ENCODE data around the gene SENP8.

Gene SENP8

DNA sequence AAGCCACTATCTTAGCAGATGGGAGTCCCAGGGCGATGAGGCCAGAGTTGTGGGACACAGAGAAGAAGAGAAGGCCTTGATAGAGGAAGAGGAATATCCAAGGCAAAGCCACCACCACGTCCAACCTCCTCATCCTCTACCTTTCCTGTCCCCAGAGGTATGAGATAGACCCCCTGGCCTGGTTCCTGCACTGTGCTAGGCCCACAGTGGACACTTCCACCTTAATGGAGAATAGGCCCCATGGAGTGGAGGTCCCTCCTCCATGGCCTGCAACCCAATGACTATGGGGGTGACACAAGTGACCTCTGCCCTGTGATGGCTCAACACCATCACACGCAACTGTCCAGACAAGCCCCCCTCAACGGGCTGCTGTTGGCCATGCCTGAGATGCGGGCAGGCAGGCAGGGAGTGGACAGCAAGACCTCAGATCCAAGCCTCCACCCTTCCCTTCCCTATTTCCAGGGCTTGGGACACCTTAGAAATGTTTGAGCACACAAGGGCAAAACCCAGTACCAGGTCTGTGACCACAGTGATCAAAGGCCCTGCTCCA is 42.6 kb downstream of the SENP8 start:
- Histone ChIP-seq H3K4me1 (ENCODE audit: control insufficient read depth, low read depth, low read length) (peaks cover 5% of the 10 kb centered on the region), H3K36me3 (ENCODE audit: control insufficient read depth, low read depth, low read length) (no peaks in the 10 kb centered on the region), H3K4me3 (ENCODE audit: low read length) (no peak overlapping the region), H3K27ac (ENCODE audit: low read length) (no peak overlapping the region), H3K9ac (ENCODE audit: low read length) (no peak overlapping the region), H3K9me3 (ENCODE audit: control insufficient read depth, low read depth, low read length) (no peaks in the 10 kb centered on the region), H3K27me3 (ENCODE audit: control insufficient read depth, insufficient read depth, low read length) (peaks cover 1% of the 10 kb centered on the region)

- Histone ChIP-seq H3K4me1 (ENCODE audit: control insufficient read depth, low read depth, low read length) (peaks cover 5% of the 10 kb centered on the region), H3K27me3 (ENCODE audit: control insufficient read depth, insufficient read depth, low read length) (no peaks in the 10 kb centered on the region), H3K36me3 (ENCODE audit: control insufficient read depth, low read depth, low read length) (no peaks in the 10 kb centered on the region), H3K9ac (ENCODE audit: low read length) (no peak overlapping the region), H3K4me3 (ENCODE audit: low read length) (no peak overlapping the region), H3K9me3 (ENCODE audit: control insufficient read depth, low read depth, low read length) (no peaks in the 10 kb centered on the region), H3K27ac (ENCODE audit: low read length) (no peak overlapping the region)
These were observed 43.3 kb downstream of the SENP8 start for GRCh38 chr15:72161361-72162132.

DNA sequence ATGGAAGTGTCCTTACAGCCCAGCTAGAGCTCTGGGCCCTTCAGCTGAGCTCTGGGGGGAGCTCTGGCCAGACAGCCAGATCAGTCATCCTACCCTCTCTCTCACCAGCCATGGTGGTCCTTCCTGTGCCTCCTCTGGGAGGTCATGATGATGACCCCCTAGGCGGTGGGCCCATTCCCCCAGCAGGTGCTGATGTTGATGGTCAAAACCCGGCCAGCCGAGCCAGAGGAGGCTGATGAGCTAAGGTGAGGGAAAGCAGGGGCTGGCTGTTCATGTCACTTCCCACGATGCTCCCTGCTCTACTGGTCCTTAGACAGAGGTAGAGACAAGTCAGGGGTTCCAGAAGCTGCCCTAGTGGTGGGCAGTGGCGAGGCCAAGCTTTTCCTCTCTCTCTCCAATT is 44.4 kb downstream of the SENP8 start:
- H3K4me3 ChIP-seq (ENCODE audit: low read length) = no peak overlapping the region
- no peaks in the 10 kb centered on the region for H3K27me3 ChIP-seq (ENCODE audit: control insufficient read depth, insufficient read depth, low read length)
- H3K9me3 ChIP-seq (ENCODE audit: control insufficient read depth, low read depth, low read length) = no peaks in the 10 kb centered on the region
- H3K4me1 ChIP-seq (ENCODE audit: control insufficient read depth, low read depth, low read length) = peaks cover 5% of the 10 kb centered on the region
- H3K9ac ChIP-seq (ENCODE audit: low read length) = no peak overlapping the region
- no peaks in the 10 kb centered on the region for H3K36me3 ChIP-seq (ENCODE audit: control insufficient read depth, low read depth, low read length)
- no peak overlapping the region for H3K27ac ChIP-seq (ENCODE audit: low read length)

DNA sequence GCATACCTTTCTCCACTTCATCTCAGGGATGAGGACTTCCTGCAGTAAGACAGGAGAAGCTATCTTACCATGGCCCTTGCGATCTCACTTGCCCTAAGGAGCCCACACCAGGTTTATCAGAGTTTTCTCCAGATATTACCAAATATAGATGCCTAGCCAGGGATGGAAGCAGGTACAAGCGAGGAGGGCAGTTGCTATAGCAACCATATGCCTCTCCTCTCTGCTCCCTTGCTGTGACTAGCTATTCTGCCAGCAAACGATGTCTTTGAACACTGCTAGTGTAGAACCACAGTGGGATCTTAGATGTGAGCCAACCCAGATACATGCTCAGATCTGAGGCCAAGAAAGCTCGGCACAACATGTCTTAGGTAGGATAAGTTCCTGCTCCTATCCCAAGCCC is 45.5 kb downstream of the SENP8 start:
- Histone ChIP-seq H3K27ac (ENCODE audit: low read length) (no peak overlapping the region), H3K9ac (ENCODE audit: low read length) (no peak overlapping the region), H3K36me3 (ENCODE audit: control insufficient read depth, low read depth, low read length) (no peaks in the 10 kb centered on the region), H3K9me3 (ENCODE audit: control insufficient read depth, low read depth, low read length) (no peaks in the 10 kb centered on the region), H3K4me3 (ENCODE audit: low read length) (no peak overlapping the region), H3K27me3 (ENCODE audit: control insufficient read depth, insufficient read depth, low read length) (no peaks in the 10 kb centered on the region), H3K4me1 (ENCODE audit: control insufficient read depth, low read depth, low read length) (peaks cover 9% of the 10 kb centered on the region)

DNA sequence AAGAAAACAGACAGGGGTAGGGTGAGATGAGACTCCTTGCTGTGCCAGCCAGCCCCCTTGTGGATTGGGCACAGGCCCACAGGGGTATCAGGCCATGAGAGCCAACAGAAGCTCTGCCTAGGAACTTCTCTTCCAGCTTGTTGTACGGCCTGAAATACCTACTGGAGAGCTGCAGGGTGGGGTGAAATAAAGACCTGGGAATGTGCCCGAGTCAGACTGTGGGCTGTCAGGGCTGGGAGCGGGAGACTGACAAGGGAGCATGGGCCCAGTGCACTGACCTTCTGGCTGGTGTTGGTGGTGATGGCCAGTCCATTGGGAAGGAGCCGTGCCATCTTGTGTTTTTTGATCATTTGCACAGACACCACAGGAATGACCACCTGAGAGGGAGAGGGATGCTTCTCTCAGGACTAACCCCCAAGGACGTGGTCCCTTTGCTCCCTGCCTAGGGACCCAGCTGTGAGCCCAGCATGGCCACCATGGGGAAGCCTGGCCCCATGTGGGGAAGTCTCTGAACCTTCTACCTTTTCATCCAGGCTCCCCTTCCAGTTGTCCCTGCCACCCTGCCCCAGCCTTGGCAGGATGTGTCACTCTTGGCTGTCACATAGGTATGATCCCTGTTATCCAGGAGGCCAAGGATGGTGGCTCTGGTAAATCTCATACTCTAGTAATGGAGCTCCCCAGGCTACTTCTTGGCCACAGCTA is 48.7 kb downstream of the SENP8 start:
- Histone ChIP-seq H3K9me3 (ENCODE audit: control insufficient read depth, low read depth, low read length) (no peaks in the 10 kb centered on the region), H3K4me3 (ENCODE audit: low read length) (no peak overlapping the region), H3K4me1 (ENCODE audit: control insufficient read depth, low read depth, low read length) (peaks cover 4% of the 10 kb centered on the region), H3K27me3 (ENCODE audit: control insufficient read depth, insufficient read depth, low read length) (no peaks in the 10 kb centered on the region), H3K9ac (ENCODE audit: low read length) (no peak overlapping the region), H3K27ac (ENCODE audit: low read length) (no peak overlapping the region), H3K36me3 (ENCODE audit: control insufficient read depth, low read depth, low read length) (no peaks in the 10 kb centered on the region)

DNA sequence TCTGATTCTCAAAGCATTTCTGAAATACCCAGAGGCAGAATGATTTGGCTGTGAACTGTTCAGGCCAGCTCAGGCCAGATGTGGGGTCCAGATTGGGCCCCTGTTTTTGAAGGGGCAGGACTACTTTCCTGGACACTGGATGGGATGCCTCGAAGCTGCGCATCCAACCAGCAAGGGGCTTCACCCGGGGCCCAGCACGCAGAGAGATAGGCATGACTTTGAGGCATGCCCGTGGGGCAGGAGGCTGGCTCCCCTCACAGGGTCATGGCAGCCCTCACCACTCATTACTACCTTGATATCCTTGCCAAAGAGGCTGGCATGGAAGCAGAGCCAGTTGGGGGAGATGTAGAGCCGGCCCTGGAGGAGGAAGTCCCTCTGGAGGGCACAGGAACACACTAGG is 49.2 kb downstream of the SENP8 start:
- H3K27me3 ChIP-seq (ENCODE audit: control insufficient read depth, insufficient read depth, low read length) = no peaks in the 10 kb centered on the region
- peaks cover 4% of the 10 kb centered on the region for H3K4me1 ChIP-seq (ENCODE audit: control insufficient read depth, low read depth, low read length)
- no peak overlapping the region for H3K27ac ChIP-seq (ENCODE audit: low read length)
- no peak overlapping the region for H3K9ac ChIP-seq (ENCODE audit: low read length)
- no peaks in the 10 kb centered on the region for H3K9me3 ChIP-seq (ENCODE audit: control insufficient read depth, low read depth, low read length)
- no peak overlapping the region for H3K4me3 ChIP-seq (ENCODE audit: low read length)
- no peaks in the 10 kb centered on the region for H3K36me3 ChIP-seq (ENCODE audit: control insufficient read depth, low read depth, low read length)

DNA sequence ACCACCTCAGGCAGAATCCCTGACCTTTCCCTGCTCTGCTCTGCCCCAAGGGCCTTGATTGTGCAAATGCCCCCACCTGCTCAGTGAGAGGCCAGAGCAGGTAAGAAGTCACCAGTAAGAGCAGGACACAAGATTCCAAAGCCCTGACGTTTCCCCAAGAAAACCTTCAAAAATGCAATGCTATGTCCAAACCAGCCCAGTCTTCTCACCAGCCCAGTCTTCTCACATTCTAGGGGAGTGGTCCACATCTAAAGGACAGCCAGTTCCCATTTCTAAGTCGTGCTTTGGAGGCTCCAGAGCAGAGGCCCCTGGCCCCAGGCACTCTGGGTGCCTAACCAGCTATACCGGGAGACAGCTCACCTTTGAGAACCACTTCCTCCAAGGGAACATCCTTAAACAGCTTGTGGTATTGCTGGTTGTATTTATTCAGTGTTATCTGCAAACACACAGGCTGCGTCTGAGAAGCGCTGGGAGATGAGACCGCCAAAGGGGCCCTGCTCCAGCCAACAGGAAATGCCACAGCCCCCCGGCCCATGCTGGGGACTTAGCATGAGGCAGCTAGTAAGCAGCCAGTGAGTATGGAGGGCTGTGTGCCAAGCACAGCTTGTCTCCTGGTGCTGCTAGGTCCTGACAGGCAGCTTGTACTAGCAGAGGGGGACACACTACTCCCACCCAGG is 50.1 kb downstream of the SENP8 start:
- Histone ChIP-seq H3K27me3 (ENCODE audit: control insufficient read depth, insufficient read depth, low read length) (no peaks in the 10 kb centered on the region), H3K27ac (ENCODE audit: low read length) (no peak overlapping the region), H3K9ac (ENCODE audit: low read length) (no peak overlapping the region), H3K4me3 (ENCODE audit: low read length) (no peak overlapping the region), H3K36me3 (ENCODE audit: control insufficient read depth, low read depth, low read length) (no peaks in the 10 kb centered on the region), H3K9me3 (ENCODE audit: control insufficient read depth, low read depth, low read length) (no peaks in the 10 kb centered on the region), H3K4me1 (ENCODE audit: control insufficient read depth, low read depth, low read length) (peaks cover 4% of the 10 kb centered on the region)

DNA sequence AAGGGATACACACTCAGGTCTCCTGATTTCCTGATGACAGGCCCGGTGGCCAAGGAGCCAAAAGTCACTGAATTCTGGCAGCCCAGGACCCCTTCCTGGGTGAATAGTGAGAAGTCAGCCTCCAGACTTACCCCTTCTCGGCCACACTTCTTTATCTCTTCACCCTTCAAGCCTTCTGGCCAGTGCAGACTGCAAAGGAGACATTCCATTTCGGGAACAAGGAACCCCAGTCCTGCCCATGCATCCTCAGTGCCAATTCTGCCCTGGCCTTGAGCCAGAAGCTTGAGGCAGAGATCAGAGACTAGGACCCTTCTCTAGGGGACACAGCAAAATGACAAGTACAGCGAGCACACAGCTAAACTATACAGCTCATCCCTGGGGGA is 50.6 kb downstream of the SENP8 start:
- no peak overlapping the region for H3K4me3 ChIP-seq (ENCODE audit: low read length)
- H3K27ac ChIP-seq (ENCODE audit: low read length) = no peak overlapping the region
- H3K4me1 ChIP-seq (ENCODE audit: control insufficient read depth, low read depth, low read length) = peaks cover 4% of the 10 kb centered on the region
- H3K27me3 ChIP-seq (ENCODE audit: control insufficient read depth, insufficient read depth, low read length) = no peaks in the 10 kb centered on the region
- no peaks in the 10 kb centered on the region for H3K36me3 ChIP-seq (ENCODE audit: control insufficient read depth, low read depth, low read length)
- H3K9me3 ChIP-seq (ENCODE audit: control insufficient read depth, low read depth, low read length) = no peaks in the 10 kb centered on the region
- H3K9ac ChIP-seq (ENCODE audit: low read length) = no peak overlapping the region

DNA sequence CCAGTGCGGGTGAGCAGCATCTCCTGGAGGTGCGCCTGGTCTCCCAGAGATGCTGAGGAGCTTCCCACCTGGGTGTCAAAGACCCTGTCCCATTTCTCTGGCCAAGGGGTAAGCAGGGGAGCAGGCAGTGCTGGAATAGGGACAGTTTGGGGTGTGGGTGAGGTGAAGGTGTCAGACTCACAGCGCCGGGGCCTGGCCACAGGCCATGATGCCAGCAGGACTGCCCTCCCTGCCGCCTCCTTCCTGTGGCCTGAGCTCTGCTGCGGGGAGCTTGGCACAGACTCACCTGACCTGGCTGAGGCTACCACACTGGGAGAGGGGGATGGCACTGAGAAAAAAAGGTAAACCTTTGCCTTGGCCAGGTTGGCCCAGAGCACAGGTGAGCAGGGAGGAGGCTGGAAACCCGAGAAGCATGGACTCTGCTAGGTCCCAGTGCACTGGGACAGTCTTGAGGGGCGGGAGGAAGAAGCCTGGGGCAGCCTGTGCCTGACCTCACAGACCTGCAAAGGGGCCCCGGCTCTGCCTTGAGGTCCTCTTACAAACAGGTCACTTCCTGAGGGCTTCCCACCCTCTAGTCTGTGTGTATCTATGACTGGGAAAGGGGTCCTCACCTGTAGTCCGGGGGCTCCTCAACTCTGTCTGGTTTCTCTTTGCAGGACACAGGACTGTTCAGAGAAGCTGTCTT is 51.2 kb downstream of the SENP8 start:
- H3K27ac ChIP-seq (ENCODE audit: low read length) = no peak overlapping the region
- no peak overlapping the region for H3K4me3 ChIP-seq (ENCODE audit: low read length)
- no peak overlapping the region for H3K9ac ChIP-seq (ENCODE audit: low read length)
- peaks cover 4% of the 10 kb centered on the region for H3K4me1 ChIP-seq (ENCODE audit: control insufficient read depth, low read depth, low read length)
- no peaks in the 10 kb centered on the region for H3K36me3 ChIP-seq (ENCODE audit: control insufficient read depth, low read depth, low read length)
- H3K27me3 ChIP-seq (ENCODE audit: control insufficient read depth, insufficient read depth, low read length) = no peaks in the 10 kb centered on the region
- no peaks in the 10 kb centered on the region for H3K9me3 ChIP-seq (ENCODE audit: control insufficient read depth, low read depth, low read length)

GRCh38 chr15:72169921-72170611 is 51.9 kb downstream of the SENP8 start:
- Histone ChIP-seq H3K27ac (ENCODE audit: low read length) (no peak overlapping the region), H3K9me3 (ENCODE audit: control insufficient read depth, low read depth, low read length) (no peaks in the 10 kb centered on the region), H3K27me3 (ENCODE audit: control insufficient read depth, insufficient read depth, low read length) (no peaks in the 10 kb centered on the region)

GRCh38 chr15:72170691-72171090 is 52.5 kb downstream of the SENP8 start:
- Histone ChIP-seq H3K4me3 (ENCODE audit: low read length) (no peak overlapping the region), H3K9me3 (ENCODE audit: control insufficient read depth, low read depth, low read length) (no peaks in the 10 kb centered on the region), H3K27ac (ENCODE audit: low read length) (no peak overlapping the region), H3K27me3 (ENCODE audit: control insufficient read depth, insufficient read depth, low read length) (no peaks in the 10 kb centered on the region), H3K4me1 (ENCODE audit: control insufficient read depth, low read depth, low read length) (peaks cover 4% of the 10 kb centered on the region), H3K36me3 (ENCODE audit: control insufficient read depth, low read depth, low read length) (no peaks in the 10 kb centered on the region), H3K9ac (ENCODE audit: low read length) (no peak overlapping the region)

More at GRCh38 chr15:72169921-72170611, 51.9 kb downstream of the SENP8 start:
- Histone ChIP-seq H3K36me3 (ENCODE audit: control insufficient read depth, low read depth, low read length) (no peaks in the 10 kb centered on the region), H3K4me3 (ENCODE audit: low read length) (no peak overlapping the region), H3K4me1 (ENCODE audit: control insufficient read depth, low read depth, low read length) (peaks cover 4% of the 10 kb centered on the region), H3K9ac (ENCODE audit: low read length) (no peak overlapping the region)

Measured in iPS-18a (cell line).